ENCODE measurements around the gene RHOBTB3. TPM values are rescaled to one million over a fixed set of nuclear protein-coding genes. Genes with fewer than 3 reads are reported as not detected.

RHOBTB3 gene
- total and polyA plus RNA-seq, 2 donors: 18.1 to 33.4 TPM

GRCh38 chr5:95754545-95754944 lies 23.4 kb downstream of the RHOBTB3 start:
- no peak overlapping the region for H3K4me3 ChIP-seq (ENCODE audit: low read length in 2 of 2)
- over 99% methylated on average over 2 of the region's 2 CpGs for WGBS
- H3K4me1 ChIP-seq (ENCODE audit: control insufficient read depth in 2 of 2, insufficient read depth in 2 of 2, low read length in 2 of 2): peaks cover under 1 to 3% of the 10 kb centered on the region in 2 donors
- no peak overlapping the region for H3K27ac ChIP-seq (ENCODE audit: low read depth in 1 of 2, low read length in 1 of 2)
- H3K27me3 ChIP-seq (ENCODE audit: control insufficient read depth in 2 of 2, insufficient read depth in 1 of 2, low read length in 1 of 2): no peaks in the 10 kb centered on the region
- no peaks in the 10 kb centered on the region for H3K9me3 ChIP-seq (ENCODE audit: control insufficient read depth in 2 of 2, insufficient read depth in 1 of 2, low read length in 1 of 2)
- no peak for DNase-seq (ENCODE audit: low read depth in 6 of 9, low spot score in 9 of 9)
- peaks cover 0 to 6% of the 10 kb centered on the region in 2 donors for H3K36me3 ChIP-seq (ENCODE audit: control insufficient read depth in 2 of 2, insufficient read depth in 2 of 2, low read length in 1 of 2)

GRCh38 chr5:95759005-95759404 lies 27.9 kb downstream of the RHOBTB3 start:
- H3K27me3 ChIP-seq (ENCODE audit: control insufficient read depth in 2 of 2, insufficient read depth in 1 of 2, low read length in 1 of 2): no peaks in the 10 kb centered on the region
- no peaks in the 10 kb centered on the region for H3K36me3 ChIP-seq (ENCODE audit: control insufficient read depth in 2 of 2, insufficient read depth in 2 of 2, low read length in 1 of 2)
- 99% methylated on average over 10 of the region's 10 CpGs for WGBS
- no peak overlapping the region for H3K27ac ChIP-seq (ENCODE audit: low read depth in 1 of 2, low read length in 1 of 2)
- no peaks in the 10 kb centered on the region for H3K9me3 ChIP-seq (ENCODE audit: control insufficient read depth in 2 of 2, insufficient read depth in 1 of 2, low read length in 1 of 2)
- no peak overlapping the region for H3K4me3 ChIP-seq (ENCODE audit: low read length in 2 of 2)
- H3K4me1 ChIP-seq (ENCODE audit: control insufficient read depth in 2 of 2, insufficient read depth in 2 of 2, low read length in 2 of 2): peaks cover 9 to 22% of the 10 kb centered on the region in 2 donors
- no peak for DNase-seq (ENCODE audit: low read depth in 6 of 9, low spot score in 9 of 9)

GRCh38 chr5:95759634-95760033 lies 28.5 kb downstream of the RHOBTB3 start:
- Histone ChIP-seq H3K4me3 (ENCODE audit: low read length in 2 of 2) (no peak overlapping the region), H3K9me3 (ENCODE audit: control insufficient read depth in 2 of 2, insufficient read depth in 1 of 2, low read length in 1 of 2) (no peaks in the 10 kb centered on the region), H3K27me3 (ENCODE audit: control insufficient read depth in 2 of 2, insufficient read depth in 1 of 2, low read length in 1 of 2) (no peaks in the 10 kb centered on the region), H3K27ac (ENCODE audit: low read depth in 1 of 2, low read length in 1 of 2) (no peak overlapping the region), H3K36me3 (ENCODE audit: control insufficient read depth in 2 of 2, insufficient read depth in 2 of 2, low read length in 1 of 2) (no peaks in the 10 kb centered on the region), H3K4me1 (ENCODE audit: control insufficient read depth in 2 of 2, insufficient read depth in 2 of 2, low read length in 2 of 2) (peaks cover 9 to 22% of the 10 kb centered on the region in 2 donors)
- peak in 1 of 9 donors; percentile 28 for DNase-seq (ENCODE audit: low read depth in 6 of 9, low spot score in 9 of 9)
- 70% methylated on average over 2 of the region's 2 CpGs for WGBS

GRCh38 chr5:95760273-95761191 lies 29.4 kb downstream of the RHOBTB3 start:
- H3K27me3 ChIP-seq (ENCODE audit: control insufficient read depth in 2 of 2, insufficient read depth in 1 of 2, low read length in 1 of 2): no peaks in the 10 kb centered on the region
- DNase-seq (ENCODE audit: low read depth in 6 of 9, low spot score in 9 of 9): peak in 3 of 9 donors; percentile 31 to 60 (median 31)
- WGBS: 88% methylated on average over 3 of the region's 3 CpGs
- H3K4me3 ChIP-seq (ENCODE audit: low read length in 2 of 2): no peak overlapping the region
- peak overlapping the region; percentile 19 to 73 for H3K27ac ChIP-seq (ENCODE audit: low read depth in 1 of 2, low read length in 1 of 2)
- no peaks in the 10 kb centered on the region for H3K36me3 ChIP-seq (ENCODE audit: control insufficient read depth in 2 of 2, insufficient read depth in 2 of 2, low read length in 1 of 2)
- peaks cover 9 to 22% of the 10 kb centered on the region in 2 donors for H3K4me1 ChIP-seq (ENCODE audit: control insufficient read depth in 2 of 2, insufficient read depth in 2 of 2, low read length in 2 of 2)
- no peaks in the 10 kb centered on the region for H3K9me3 ChIP-seq (ENCODE audit: control insufficient read depth in 2 of 2, insufficient read depth in 1 of 2, low read length in 1 of 2)

- Histone ChIP-seq H3K36me3 (ENCODE audit: control insufficient read depth in 2 of 2, insufficient read depth in 2 of 2, low read length in 1 of 2) (no peaks in the 10 kb centered on the region), H3K9me3 (ENCODE audit: control insufficient read depth in 2 of 2, insufficient read depth in 1 of 2, low read length in 1 of 2) (no peaks in the 10 kb centered on the region), H3K4me3 (ENCODE audit: low read length in 2 of 2) (no peak overlapping the region), H3K27ac (ENCODE audit: low read depth in 1 of 2, low read length in 1 of 2) (no peak overlapping the region), H3K27me3 (ENCODE audit: control insufficient read depth in 2 of 2, insufficient read depth in 1 of 2, low read length in 1 of 2) (no peaks in the 10 kb centered on the region), H3K4me1 (ENCODE audit: control insufficient read depth in 2 of 2, insufficient read depth in 2 of 2, low read length in 2 of 2) (peaks cover 9 to 22% of the 10 kb centered on the region in 2 donors)
- DNase-seq (ENCODE audit: low read depth in 6 of 9, low spot score in 9 of 9): peak in 1 of 9 donors; percentile 32
- WGBS: 96% methylated on average over 1 of the region's 1 CpG
Measured at GRCh38 chr5:95761771-95762651, 30.9 kb downstream of the RHOBTB3 start.

GRCh38 chr5:95762652-95763041 lies 31.5 kb downstream of the RHOBTB3 start:
- 98% methylated on average over 5 of the region's 5 CpGs for WGBS
- Histone ChIP-seq H3K36me3 (ENCODE audit: control insufficient read depth in 2 of 2, insufficient read depth in 2 of 2, low read length in 1 of 2) (no peaks in the 10 kb centered on the region), H3K9me3 (ENCODE audit: control insufficient read depth in 2 of 2, insufficient read depth in 1 of 2, low read length in 1 of 2) (no peaks in the 10 kb centered on the region), H3K27me3 (ENCODE audit: control insufficient read depth in 2 of 2, insufficient read depth in 1 of 2, low read length in 1 of 2) (no peaks in the 10 kb centered on the region), H3K27ac (ENCODE audit: low read depth in 1 of 2, low read length in 1 of 2) (no peak overlapping the region), H3K4me3 (ENCODE audit: low read length in 2 of 2) (no peak overlapping the region), H3K4me1 (ENCODE audit: control insufficient read depth in 2 of 2, insufficient read depth in 2 of 2, low read length in 2 of 2) (peaks cover 9 to 22% of the 10 kb centered on the region in 2 donors)
- no peak for DNase-seq (ENCODE audit: low read depth in 6 of 9, low spot score in 9 of 9)

- Histone ChIP-seq H3K27me3 (ENCODE audit: control insufficient read depth in 2 of 2, insufficient read depth in 1 of 2, low read length in 1 of 2) (no peaks in the 10 kb centered on the region), H3K36me3 (ENCODE audit: control insufficient read depth in 2 of 2, insufficient read depth in 2 of 2, low read length in 1 of 2) (no peaks in the 10 kb centered on the region), H3K4me3 (ENCODE audit: low read length in 2 of 2) (no peak overlapping the region), H3K4me1 (ENCODE audit: control insufficient read depth in 2 of 2, insufficient read depth in 2 of 2, low read length in 2 of 2) (peaks cover 9 to 22% of the 10 kb centered on the region in 2 donors), H3K9me3 (ENCODE audit: control insufficient read depth in 2 of 2, insufficient read depth in 1 of 2, low read length in 1 of 2) (no peaks in the 10 kb centered on the region), H3K27ac (ENCODE audit: low read depth in 1 of 2, low read length in 1 of 2) (no peak overlapping the region)
- WGBS: 99% methylated on average over 6 of the region's 6 CpGs
- DNase-seq (ENCODE audit: low read depth in 6 of 9, low spot score in 9 of 9): no peak
Measured at GRCh38 chr5:95763941-95764340, 32.8 kb downstream of the RHOBTB3 start.

- H3K4me3 ChIP-seq (ENCODE audit: low read length in 2 of 2): no peak overlapping the region
- H3K9me3 ChIP-seq (ENCODE audit: control insufficient read depth in 2 of 2, insufficient read depth in 1 of 2, low read length in 1 of 2): no peaks in the 10 kb centered on the region
- H3K4me1 ChIP-seq (ENCODE audit: control insufficient read depth in 2 of 2, insufficient read depth in 2 of 2, low read length in 2 of 2): peaks cover 0 to 7% of the 10 kb centered on the region in 2 donors
- no peaks in the 10 kb centered on the region for H3K27me3 ChIP-seq (ENCODE audit: control insufficient read depth in 2 of 2, insufficient read depth in 1 of 2, low read length in 1 of 2)
- no peak for DNase-seq (ENCODE audit: low read depth in 6 of 9, low spot score in 9 of 9)
- 98% methylated on average over 9 of the region's 9 CpGs for whole genome bisulfite sequencing
- peaks cover 0 to 3% of the 10 kb centered on the region in 2 donors for H3K36me3 ChIP-seq (ENCODE audit: control insufficient read depth in 2 of 2, insufficient read depth in 2 of 2, low read length in 1 of 2)
- no peak overlapping the region for H3K27ac ChIP-seq (ENCODE audit: low read depth in 1 of 2, low read length in 1 of 2)
Measured at GRCh38 chr5:95768731-95769130, 37.6 kb downstream of the RHOBTB3 start.
